Keratinocyte (primary cell): Measurements from ENCODE around the gene ADGRD1.

Experiments used
- CTCF ChIP-seq, 3 experiments: IDR thresholded peaks in 1 of 3; conservative IDR thresholded peaks in 1 of 3; optimal IDR thresholded peaks in 1 of 3; 2 replicates in 2 of 3; 3 replicates in 1 of 3; pipeline versions ENCODE3 to v1.5.1; 2011; ENCODE audit warnings: low read length in 3 of 3, mild to moderate bottlenecking in 3 of 3, moderate library complexity in 2 of 3, control low read depth in 1 of 3, inconsistent platforms in 1 of 3; ENCODE audit not compliant: insufficient read depth in 2 of 3; ENCODE audit errors: extremely low read depth in 1 of 3
- EZH2 ChIP-seq: IDR thresholded peaks from one replicate; pipeline ENCODE4 v1.6.1; 2012; ENCODE audit warnings: inconsistent platforms, mild to moderate bottlenecking, low read length, moderate library complexity

- TF ChIP-seq CTCF (optimal IDR thresholded peaks at IDR 0.05 in 1 of 3, IDR thresholded peaks at IDR 0.05 in 1 of 3, conservative IDR thresholded peaks at IDR 0.05 in 1 of 3; ENCODE audit: extremely low read depth in 1 of 3, insufficient read depth in 2 of 3, low read length in 3 of 3) (no peak), EZH2 (no peak)
Measured at GRCh38 chr12:130975116-130975515, 21.4 kb downstream of the ADGRD1 start.
